ENCODE results near the gene COL7A1. TPM values are rescaled to one million over a fixed set of nuclear protein-coding genes. Genes with fewer than 3 reads are reported as not detected.

Gene COL7A1
- total RNA-seq, 1 experiment from 2014 or later = 91.2 TPM

GRCh38 chr3:48607519-48607918 is 12.4 kb upstream of the COL7A1 start:
- TF ChIP-seq CTCF (conservative IDR thresholded peaks at IDR 0.05) (no peak), EZH2 (IDR thresholded peaks at IDR 0.05; ENCODE audit: low read depth) (no peak)
- H3K4me2 ChIP-seq = no peak overlapping the region; the same call in 1 of the 2 replicates
- H3K36me3 ChIP-seq (ENCODE audit: low read depth) = peaks cover 3% of the 10 kb centered on the region; the same call in 1 of the 2 replicates
- no peak overlapping the region for H3K4me3 ChIP-seq
- no peak overlapping the region for H3K27ac ChIP-seq
- peaks cover 5% of the 10 kb centered on the region; the same call in 1 of the 2 replicates for H3F3A ChIP-seq (ENCODE audit: insufficient read depth, low read depth)
- H3K79me2 ChIP-seq (ENCODE audit: low read depth) = peaks cover 19% of the 10 kb centered on the region
- intact Hi-C loops (cut with micrococcal nuclease; ENCODE audit: unreplicated experiment) = no loop called here
- no peak overlapping the region for H2AFZ ChIP-seq
- CTCF ChIA-PET = no interaction called here
- POLR2A ChIA-PET (ENCODE audit: unreplicated experiment) = interaction anchor here (0.7 kb wide), 1 partner anchor 20 kb away, joined by 3 read pairs; no protein-coding TSS in a partner anchor
- H3K4me1 ChIP-seq (replicated peaks; ENCODE audit: insufficient read depth) = peaks cover 11% of the 10 kb centered on the region
- no TSS peak for BruUV-seq (replicated peaks)
- no peaks in the 10 kb centered on the region for H3K27me3 ChIP-seq (ENCODE audit: insufficient read depth, low read depth)
- no peaks in the 10 kb centered on the region for H4K20me1 ChIP-seq (ENCODE audit: insufficient read depth)
- no peak for DNase-seq
- H3K9me2 ChIP-seq (ENCODE audit: insufficient read depth) = no peaks in the 10 kb centered on the region
- H3K9me3 ChIP-seq (ENCODE audit: insufficient read depth, low read depth) = no peaks in the 10 kb centered on the region

GRCh38 chr3:48601622-48601994 is 6.5 kb upstream of the COL7A1 start:
- intact Hi-C loops (cut with micrococcal nuclease; ENCODE audit: unreplicated experiment) = no loop called here
- no peak overlapping the region for H3K4me2 ChIP-seq
- ChIA-PET POLR2A (ENCODE audit: unreplicated experiment) (no interaction called here), CTCF (no interaction called here)
- no peak for DNase-seq
- H3K9me2 ChIP-seq (ENCODE audit: insufficient read depth) = no peaks in the 10 kb centered on the region
- no peaks in the 10 kb centered on the region for H3K9me3 ChIP-seq (ENCODE audit: insufficient read depth, low read depth)
- H3K27me3 ChIP-seq (ENCODE audit: insufficient read depth, low read depth) = no peaks in the 10 kb centered on the region
- no peak overlapping the region for H3K4me3 ChIP-seq
- H3F3A ChIP-seq (ENCODE audit: insufficient read depth, low read depth) = peaks cover 27% of the 10 kb centered on the region
- no peak overlapping the region for H2AFZ ChIP-seq
- H3K79me2 ChIP-seq (ENCODE audit: low read depth) = no peaks in the 10 kb centered on the region
- H4K20me1 ChIP-seq (ENCODE audit: insufficient read depth) = no peaks in the 10 kb centered on the region
- no peaks in the 10 kb centered on the region; the same call in 1 of the 2 replicates for H3K36me3 ChIP-seq (ENCODE audit: low read depth)
- TF ChIP-seq EZH2 (IDR thresholded peaks at IDR 0.05; ENCODE audit: low read depth) = no peak
- TF ChIP-seq CTCF (conservative IDR thresholded peaks at IDR 0.05) = no peak
- no TSS peak for BruUV-seq (replicated peaks)
- peaks cover 31% of the 10 kb centered on the region for H3K4me1 ChIP-seq (replicated peaks; ENCODE audit: insufficient read depth)
- no peak overlapping the region for H3K27ac ChIP-seq

GRCh38 chr3:48600711-48601621 is 5.8 kb upstream of the COL7A1 start:
- no TSS peak for BruUV-seq (replicated peaks)
- Histone ChIP-seq H3K9me3 (ENCODE audit: insufficient read depth, low read depth) (no peaks in the 10 kb centered on the region), H3K27me3 (ENCODE audit: insufficient read depth, low read depth) (no peaks in the 10 kb centered on the region), H3K79me2 (ENCODE audit: low read depth) (no peaks in the 10 kb centered on the region), H3K27ac (no peak overlapping the region), H4K20me1 (ENCODE audit: insufficient read depth) (no peaks in the 10 kb centered on the region), H2AFZ (no peak overlapping the region), H3K4me2 (no peak overlapping the region), H3K36me3 (ENCODE audit: low read depth) (no peaks in the 10 kb centered on the region; the same call in 1 of the 2 replicates), H3K4me3 (no peak overlapping the region), H3K4me1 (replicated peaks; ENCODE audit: insufficient read depth) (peaks cover 37% of the 10 kb centered on the region), H3F3A (ENCODE audit: insufficient read depth, low read depth) (peaks cover 33% of the 10 kb centered on the region), H3K9me2 (ENCODE audit: insufficient read depth) (no peaks in the 10 kb centered on the region)
- no peak for TF ChIP-seq CTCF (conservative IDR thresholded peaks at IDR 0.05)
- TF ChIP-seq EZH2 (IDR thresholded peaks at IDR 0.05; ENCODE audit: low read depth) = no peak
- no peak for DNase-seq
- POLR2A ChIA-PET (ENCODE audit: unreplicated experiment) = no interaction called here
- CTCF ChIA-PET = no interaction called here
- intact Hi-C loops (cut with micrococcal nuclease; ENCODE audit: unreplicated experiment) = no loop called here
